PC-9 (cell line): ENCODE measurements around the gene NFE2L2. TPM values are rescaled to one million over a fixed set of nuclear protein-coding genes. Genes with fewer than 3 reads are reported as not detected.
"Not testable (repeated sequence)": the region's sequence is repeated elsewhere in the genome, so short reads cannot be mapped to it uniquely, and the experiment has no call there.

ENCODE experiments used
- BruUV-seq: library from RNA; stranded (reverse); fragments of 400-500 nt; replicated peaks from 2 replicates; lab custom pipeline; 2021; lab: Mats Ljungman, UMichigan
- CTCF ChIA-PET: fragments of 300-600 bp; sonication (Branson Sonifier 250); formaldehyde crosslinking; loops from one replicate; lab custom pipeline; 2022; ENCODE audit warnings: antibody characterized with exemption; lab: Charles Lee
- POLR2A ChIA-PET: fragments of 300-600 bp; sonication (Branson Sonifier 250); formaldehyde crosslinking; loops from one replicate; lab custom pipeline; 2022; ENCODE audit warnings: antibody characterized with exemption; ENCODE audit not compliant: unreplicated experiment; lab: Charles Lee
- DNase-seq, 2 experiments: peaks; one replicate each; pipeline versions ENCODE4 v3.0.0 to v3.0.0-alpha.2; 2015 to 2022; ENCODE audit warnings: mixed read lengths in 1 of 2
- H2AFZ ChIP-seq: fragments of 200-600 bp; sonication (generic); 2 replicates; pipeline ENCODE4 v1.8.1; 2017; ENCODE audit warnings: antibody characterized with exemption
- H3F3A ChIP-seq: fragments of 200-600 bp; sonication (generic); 2 replicates; pipeline ENCODE4 v1.8.1; 2017; ENCODE audit warnings: antibody characterized with exemption, mild to moderate bottlenecking, low read depth; ENCODE audit not compliant: insufficient read depth
- H3K27ac ChIP-seq: fragments of 200-600 bp; sonication (generic); 2 replicates; pipeline ENCODE4 v1.6.1; 2016; ENCODE audit warnings: mixed run types
- H3K27me3 ChIP-seq: fragments of 200-600 bp; sonication (generic); 2 replicates; pipeline ENCODE4 v1.6.1; 2016; ENCODE audit warnings: low read depth, mixed run types; ENCODE audit not compliant: insufficient read depth
- H3K36me3 ChIP-seq: fragments of 200-600 bp; sonication (generic); 2 replicates; pipeline ENCODE4 v1.6.1; 2016; ENCODE audit warnings: low read depth, mixed run types
- H3K4me1 ChIP-seq: fragments of 200-600 bp; sonication (generic); replicated peaks from 2 replicates; pipeline ENCODE4 v1.6.1; 2016; ENCODE audit warnings: mixed run types; ENCODE audit not compliant: insufficient read depth
- H3K4me2 ChIP-seq: fragments of 200-600 bp; sonication (generic); 2 replicates; pipeline ENCODE4 v1.6.1; 2017; ENCODE audit warnings: mixed run types
- H3K4me3 ChIP-seq: fragments of 200-600 bp; sonication (generic); 2 replicates; pipeline ENCODE4 v1.6.1; 2016; ENCODE audit warnings: mixed run types
- H3K79me2 ChIP-seq: fragments of 200-600 bp; sonication (generic); 2 replicates; pipeline ENCODE4 v1.6.1; 2017; ENCODE audit warnings: low read depth, mixed run types
- H3K9me2 ChIP-seq: fragments of 200-600 bp; sonication (generic); 2 replicates; pipeline ENCODE4 v1.8.1; 2017; ENCODE audit warnings: mild to moderate bottlenecking; ENCODE audit not compliant: insufficient read depth
- H3K9me3 ChIP-seq: fragments of 200-600 bp; sonication (generic); 2 replicates; pipeline ENCODE4 v1.8.1; 2016; ENCODE audit warnings: low read depth; ENCODE audit not compliant: insufficient read depth
- H4K20me1 ChIP-seq: fragments of 200-600 bp; sonication (generic); 2 replicates; pipeline ENCODE4 v1.8.1; 2017; ENCODE audit not compliant: insufficient read depth
- EZH2 ChIP-seq: fragments of 200-600 bp; sonication (generic); IDR thresholded peaks from 2 replicates; pipeline ENCODE4 v1.8.0; 2017; ENCODE audit warnings: antibody characterized with exemption, low read depth
- intact Hi-C: fragments of 100-400 bp; cut with micrococcal nuclease; formaldehyde crosslinking; loops from one replicate; pipeline ENCODE4 v1.10.0; 2022; ENCODE audit not compliant: unreplicated experiment
- total RNA-seq: library from RNA; stranded (reverse); gene quantifications from 2 replicates; pipeline ENCODE4 v1.2.3, GENCODE V29; 2021
- TF ChIP-seq, protein P1 (sequence below): fragments of 200-600 bp; sonication (generic); conservative IDR thresholded peaks from 2 replicates; pipeline ENCODE4 v1.6.1; 2017; ENCODE audit warnings: mixed run types, antibody characterized with exemption, mild to moderate bottlenecking, moderate library complexity

Gene NFE2L2
- total RNA-seq, 1 experiment from 2014 or later, result 138 TPM

DNA sequence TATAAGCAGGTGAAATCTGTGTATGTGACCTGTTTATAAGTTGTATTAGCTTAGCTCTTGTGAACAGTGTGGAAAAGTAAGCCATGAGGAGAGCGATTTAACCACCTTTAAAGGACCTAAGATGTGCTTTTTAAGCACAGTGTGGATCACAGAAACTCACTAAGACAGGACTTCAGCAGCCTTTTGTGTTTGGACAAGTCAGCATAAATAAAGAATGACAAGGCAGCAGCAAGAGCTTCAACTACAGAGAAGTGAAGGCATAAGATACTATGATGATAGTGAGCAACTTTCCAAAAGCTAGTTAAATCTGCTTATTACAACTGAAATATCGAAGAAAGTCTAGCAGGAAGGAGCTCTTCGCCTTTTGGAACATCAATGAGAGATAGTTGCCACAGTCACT is 43.0 kb downstream of the NFE2L2 start:
- Histone ChIP-seq H3K27ac (no peak overlapping the region), H3F3A (peaks cover 100% of the 10 kb centered on the region), H3K4me1 (no peaks in the 10 kb centered on the region), H3K4me2 (no peak overlapping the region), H3K9me3 (no peaks in the 10 kb centered on the region), H3K9me2 (no peaks in the 10 kb centered on the region), H3K36me3 (peaks cover 59% of the 10 kb centered on the region), H3K79me2 (peaks cover 51% of the 10 kb centered on the region), H4K20me1 (peaks cover 78% of the 10 kb centered on the region), H2AFZ (no peak overlapping the region), H3K27me3 (no peaks in the 10 kb centered on the region), H3K4me3 (no peak overlapping the region)
- ChIA-PET POLR2A (interaction anchor here (0.7 kb wide), 1 partner anchor 638 kb away, joined by 4 read pairs; no protein-coding TSS in a partner anchor), CTCF (interaction anchor here (0.6 kb wide), 1 partner anchor 72 kb away, joined by 4 read pairs; no protein-coding TSS in a partner anchor)
- no TSS peak for BruUV-seq
- TF ChIP-seq, protein P1, sequence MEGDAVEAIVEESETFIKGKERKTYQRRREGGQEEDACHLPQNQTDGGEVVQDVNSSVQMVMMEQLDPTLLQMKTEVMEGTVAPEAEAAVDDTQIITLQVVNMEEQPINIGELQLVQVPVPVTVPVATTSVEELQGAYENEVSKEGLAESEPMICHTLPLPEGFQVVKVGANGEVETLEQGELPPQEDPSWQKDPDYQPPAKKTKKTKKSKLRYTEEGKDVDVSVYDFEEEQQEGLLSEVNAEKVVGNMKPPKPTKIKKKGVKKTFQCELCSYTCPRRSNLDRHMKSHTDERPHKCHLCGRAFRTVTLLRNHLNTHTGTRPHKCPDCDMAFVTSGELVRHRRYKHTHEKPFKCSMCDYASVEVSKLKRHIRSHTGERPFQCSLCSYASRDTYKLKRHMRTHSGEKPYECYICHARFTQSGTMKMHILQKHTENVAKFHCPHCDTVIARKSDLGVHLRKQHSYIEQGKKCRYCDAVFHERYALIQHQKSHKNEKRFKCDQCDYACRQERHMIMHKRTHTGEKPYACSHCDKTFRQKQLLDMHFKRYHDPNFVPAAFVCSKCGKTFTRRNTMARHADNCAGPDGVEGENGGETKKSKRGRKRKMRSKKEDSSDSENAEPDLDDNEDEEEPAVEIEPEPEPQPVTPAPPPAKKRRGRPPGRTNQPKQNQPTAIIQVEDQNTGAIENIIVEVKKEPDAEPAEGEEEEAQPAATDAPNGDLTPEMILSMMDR, result no peak
- no peak for TF ChIP-seq EZH2
- no peak for DNase-seq
- intact Hi-C loops, result no loop called here

DNA sequence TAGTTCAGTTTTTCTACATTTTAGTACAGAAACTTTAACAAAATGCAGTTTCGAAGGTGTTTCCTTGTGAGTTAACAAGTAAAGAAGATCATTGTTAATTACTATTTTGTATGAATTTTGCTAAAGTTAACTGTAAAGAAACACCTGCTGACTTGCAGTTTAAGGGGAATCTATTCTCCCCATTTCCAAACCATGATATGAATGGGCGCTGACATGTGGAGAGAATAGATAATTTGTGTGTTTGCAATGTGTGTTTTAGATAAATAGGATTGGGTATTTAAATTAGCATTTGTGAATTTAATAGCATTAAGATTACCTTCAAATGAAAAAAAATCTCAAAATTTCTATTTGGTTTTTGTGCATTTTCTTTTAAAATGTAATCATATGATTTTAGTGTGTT is 44.7 kb downstream of the NFE2L2 start:
- H3K4me3 ChIP-seq, POLR2A ChIA-PET, H2AFZ ChIP-seq, BruUV-seq, H3K9me2 ChIP-seq, H3K27ac ChIP-seq, DNase-seq, intact Hi-C loops, H3K4me1 ChIP-seq, H3K4me2 ChIP-seq, H3K9me3 ChIP-seq, H3K27me3 ChIP-seq: not testable (repeated sequence)
- H3F3A ChIP-seq, result peaks cover 100% of the 10 kb centered on the region
- CTCF ChIA-PET, result interaction anchor here (0.7 kb wide), 1 partner anchor 18 kb away, joined by 3 read pairs; no protein-coding TSS in a partner anchor
- peaks cover 69% of the 10 kb centered on the region for H3K79me2 ChIP-seq
- H3K36me3 ChIP-seq, result peaks cover 76% of the 10 kb centered on the region
- H4K20me1 ChIP-seq, result peaks cover 87% of the 10 kb centered on the region

DNA sequence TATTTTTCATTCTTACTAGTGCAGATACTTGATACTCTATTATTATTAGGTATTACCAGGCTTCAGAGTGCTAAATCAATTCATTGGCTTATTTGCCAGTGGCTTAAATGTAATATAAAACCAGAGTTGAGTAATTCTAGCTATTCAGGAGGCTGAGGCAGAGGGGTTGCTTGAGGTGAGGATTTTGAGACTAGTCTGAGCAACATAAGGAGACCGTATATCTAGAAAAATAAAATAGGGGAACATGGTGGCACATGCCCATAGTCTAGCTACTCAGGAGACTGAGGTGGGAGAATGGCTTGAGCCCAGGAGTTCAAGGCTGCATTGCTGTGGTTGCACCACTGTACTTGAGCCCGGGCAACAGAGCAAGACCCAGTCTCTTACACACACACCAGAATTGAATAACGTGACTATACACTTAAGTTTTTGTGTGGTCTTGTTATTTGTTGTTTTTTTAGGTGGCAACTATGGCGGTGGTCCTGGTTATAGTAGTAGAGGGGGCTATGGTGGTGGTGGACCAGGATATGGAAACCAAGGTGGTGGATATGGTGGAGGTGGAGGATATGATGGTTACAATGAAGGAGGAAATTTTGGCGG is 47.2 kb downstream of the NFE2L2 start:
- peaks cover 92% of the 10 kb centered on the region for H3F3A ChIP-seq
- H4K20me1 ChIP-seq, result peaks cover 90% of the 10 kb centered on the region
- no peaks in the 10 kb centered on the region for H3K9me3 ChIP-seq
- H3K4me2 ChIP-seq, result no peak overlapping the region
- TF ChIP-seq, protein P1, result no peak
- no peak for TF ChIP-seq EZH2
- BruUV-seq, result no TSS peak
- H3K27ac ChIP-seq, result no peak overlapping the region
- H2AFZ ChIP-seq, result no peak overlapping the region
- no peak overlapping the region for H3K4me3 ChIP-seq
- no peaks in the 10 kb centered on the region for H3K9me2 ChIP-seq
- POLR2A ChIA-PET, result interaction anchor here (0.6 kb wide), 2 partner anchors 10 to 21 kb away, joined by 4 to 7 read pairs; no protein-coding TSS in a partner anchor
- DNase-seq, result no peak
- intact Hi-C loops, result no loop called here
- no peaks in the 10 kb centered on the region for H3K27me3 ChIP-seq
- H3K36me3 ChIP-seq, result peaks cover 85% of the 10 kb centered on the region
- H3K79me2 ChIP-seq, result peaks cover 80% of the 10 kb centered on the region
- peaks cover 21% of the 10 kb centered on the region for H3K4me1 ChIP-seq
- CTCF ChIA-PET, result interaction anchor here (0.7 kb wide), 1 partner anchor 8 kb away, joined by 8 read pairs; no protein-coding TSS in a partner anchor
